Measurements from ENCODE around the gene PDE1A.
"Not testable (repeated sequence)": the region's sequence is repeated elsewhere in the genome, so short reads cannot be mapped to it uniquely, and the experiment has no call there.

Gene PDE1A

GRCh38 chr2:182404975-182405561, 21.8 kb downstream of the PDE1A start:
- DNase-seq, result no peak

GRCh38 chr2:182404092-182404491, 22.7 kb downstream of the PDE1A start:
- no peak for DNase-seq

GRCh38 chr2:182393270-182393760, 33.5 kb downstream of the PDE1A start:
- no peak for DNase-seq

- DNase-seq, result no peak
Measured at GRCh38 chr2:182391443-182391842, 35.4 kb downstream of the PDE1A start.

- not testable (repeated sequence) for DNase-seq
Measured at GRCh38 chr2:182386267-182386880, 40.5 kb downstream of the PDE1A start.

- DNase-seq, result no peak
Measured at GRCh38 chr2:182384860-182385259, 42.0 kb downstream of the PDE1A start.

GRCh38 chr2:182381225-182381624, 45.6 kb downstream of the PDE1A start:
- DNase-seq, result no peak

- DNase-seq, result no peak
Measured at GRCh38 chr2:182379241-182379640, 47.6 kb downstream of the PDE1A start.

- DNase-seq, result no peak
Measured at GRCh38 chr2:182378759-182379158, 48.1 kb downstream of the PDE1A start.

GRCh38 chr2:182377467-182377866, 49.4 kb downstream of the PDE1A start:
- no peak for DNase-seq

GRCh38 chr2:182375862-182376261, 51.0 kb downstream of the PDE1A start:
- no peak for DNase-seq

GRCh38 chr2:182372661-182373060, 54.2 kb downstream of the PDE1A start:
- no peak for DNase-seq

GRCh38 chr2:182368996-182369395, 57.8 kb downstream of the PDE1A start:
- no peak for DNase-seq

- no peak for DNase-seq
Measured at GRCh38 chr2:182368446-182368845, 58.4 kb downstream of the PDE1A start.

- no peak for DNase-seq
Measured at GRCh38 chr2:182367401-182367800, 59.4 kb downstream of the PDE1A start.

- DNase-seq, result no peak
Measured at GRCh38 chr2:182366628-182367027, 60.2 kb downstream of the PDE1A start.

- DNase-seq, result no peak
Measured at GRCh38 chr2:182365855-182366254, 61.0 kb downstream of the PDE1A start.

GRCh38 chr2:182361477-182361876, 65.4 kb downstream of the PDE1A start:
- no peak for DNase-seq

- DNase-seq, result no peak
Measured at GRCh38 chr2:182360663-182361260, 66.1 kb downstream of the PDE1A start.

- no peak for DNase-seq
Measured at GRCh38 chr2:182359990-182360662, 66.7 kb downstream of the PDE1A start.

- DNase-seq, result no peak
Measured at GRCh38 chr2:182359027-182359989, 67.5 kb downstream of the PDE1A start.

GRCh38 chr2:182358601-182359000, 68.2 kb downstream of the PDE1A start:
- no peak for DNase-seq

GRCh38 chr2:182355815-182356214, 71.0 kb downstream of the PDE1A start:
- no peak for DNase-seq

All from bone marrow (tissue), 2 donors.